KMS-11 (cell line): ENCODE measurements around the gene BRSK2.
"Not testable (repeated sequence)": the region's sequence is repeated elsewhere in the genome, so short reads cannot be mapped to it uniquely, and the experiment has no call there.

Experiments
- H2AFZ ChIP-seq: fragments of 200-600 bp; sonication (generic); 2 replicates; pipeline ENCODE4 v1.6.1; 2016; ENCODE audit warnings: antibody characterized with exemption, mixed run types, low read depth
- H3K27ac ChIP-seq: fragments of 200-600 bp; sonication (generic); 2 replicates; pipeline ENCODE4 v1.6.1; 2016; ENCODE audit warnings: mild to moderate bottlenecking, mixed run types
- H3K27me3 ChIP-seq: fragments of 200-600 bp; sonication (generic); 2 replicates; pipeline ENCODE4 v1.6.1; 2017; ENCODE audit warnings: mild to moderate bottlenecking, low read depth, mixed run types, moderate library complexity; ENCODE audit not compliant: insufficient read depth
- H3K36me3 ChIP-seq: fragments of 200-600 bp; sonication (generic); 2 replicates; pipeline ENCODE4 v1.6.1; 2017; ENCODE audit warnings: mild to moderate bottlenecking, mixed run types; ENCODE audit not compliant: insufficient read depth
- H3K4me1 ChIP-seq: fragments of 200-600 bp; sonication (generic); 2 replicates; pipeline ENCODE4 v1.6.1; 2016; ENCODE audit warnings: mild to moderate bottlenecking, low read depth, mixed run types; ENCODE audit not compliant: poor library complexity, severe bottlenecking
- H3K4me2 ChIP-seq: fragments of 200-600 bp; sonication (generic); 2 replicates; pipeline ENCODE4 v1.7.0; 2016; ENCODE audit warnings: mild to moderate bottlenecking, mixed run types
- H3K4me3 ChIP-seq: fragments of 200-600 bp; sonication (generic); IDR thresholded peaks from 2 replicates; pipeline ENCODE4 v1.6.1; 2017; ENCODE audit warnings: low read depth, low read length, mixed read lengths; ENCODE audit not compliant: insufficient read depth
- H3K79me2 ChIP-seq: fragments of 200-600 bp; sonication (generic); 2 replicates; pipeline ENCODE4 v1.6.1; 2016; ENCODE audit warnings: low read depth, mixed run types; ENCODE audit not compliant: insufficient read depth
- H3K9ac ChIP-seq: fragments of 200-600 bp; sonication (generic); 2 replicates; pipeline ENCODE4 v1.6.1; 2016; ENCODE audit warnings: mild to moderate bottlenecking, mixed run types
- H4K20me1 ChIP-seq: fragments of 200-600 bp; sonication (generic); 2 replicates; pipeline ENCODE4 v1.6.1; 2016; ENCODE audit warnings: mild to moderate bottlenecking, mixed run types; ENCODE audit not compliant: insufficient read depth
- TF ChIP-seq, protein P1 (sequence below): fragments of 200-600 bp; sonication (generic); conservative IDR thresholded peaks from 2 replicates; pipeline ENCODE4 v1.6.1; 2017; ENCODE audit warnings: low read depth, mild to moderate bottlenecking, antibody characterized with exemption, low read length, moderate library complexity, mixed read lengths

The BRSK2 gene

DNA sequence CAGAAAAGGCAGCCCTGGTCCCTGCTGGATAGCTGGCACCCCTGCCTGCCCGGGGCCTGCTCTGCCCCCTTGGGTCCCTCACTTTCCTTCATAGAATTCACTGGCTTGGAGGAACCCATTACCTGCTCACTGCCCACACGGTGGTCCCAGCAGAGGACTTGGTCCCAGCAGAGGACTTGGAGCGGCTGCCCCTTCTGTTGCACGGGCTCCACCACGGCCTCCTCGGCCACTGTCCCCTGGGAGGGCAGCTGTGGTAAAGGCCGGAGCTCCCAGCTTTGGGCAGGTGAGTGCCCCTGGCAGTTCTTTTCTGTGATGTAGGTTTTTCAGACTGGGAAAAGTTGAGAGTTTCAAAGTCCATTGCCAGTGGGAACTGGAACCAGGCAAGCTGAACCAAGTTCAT, 25.9 kb downstream of the BRSK2 start:
- no peak overlapping the region for H2AFZ ChIP-seq
- H3K36me3 ChIP-seq = no peaks in the 10 kb centered on the region
- no peak overlapping the region for H3K9ac ChIP-seq
- no peaks in the 10 kb centered on the region for H3K4me1 ChIP-seq
- H3K27me3 ChIP-seq = peaks cover 8% of the 10 kb centered on the region
- H3K4me2 ChIP-seq = no peak overlapping the region
- H3K27ac ChIP-seq = no peak overlapping the region
- H3K79me2 ChIP-seq = no peaks in the 10 kb centered on the region
- no peaks in the 10 kb centered on the region for H4K20me1 ChIP-seq
- H3K4me3 ChIP-seq = no peak overlapping the region
- TF ChIP-seq, protein P1, sequence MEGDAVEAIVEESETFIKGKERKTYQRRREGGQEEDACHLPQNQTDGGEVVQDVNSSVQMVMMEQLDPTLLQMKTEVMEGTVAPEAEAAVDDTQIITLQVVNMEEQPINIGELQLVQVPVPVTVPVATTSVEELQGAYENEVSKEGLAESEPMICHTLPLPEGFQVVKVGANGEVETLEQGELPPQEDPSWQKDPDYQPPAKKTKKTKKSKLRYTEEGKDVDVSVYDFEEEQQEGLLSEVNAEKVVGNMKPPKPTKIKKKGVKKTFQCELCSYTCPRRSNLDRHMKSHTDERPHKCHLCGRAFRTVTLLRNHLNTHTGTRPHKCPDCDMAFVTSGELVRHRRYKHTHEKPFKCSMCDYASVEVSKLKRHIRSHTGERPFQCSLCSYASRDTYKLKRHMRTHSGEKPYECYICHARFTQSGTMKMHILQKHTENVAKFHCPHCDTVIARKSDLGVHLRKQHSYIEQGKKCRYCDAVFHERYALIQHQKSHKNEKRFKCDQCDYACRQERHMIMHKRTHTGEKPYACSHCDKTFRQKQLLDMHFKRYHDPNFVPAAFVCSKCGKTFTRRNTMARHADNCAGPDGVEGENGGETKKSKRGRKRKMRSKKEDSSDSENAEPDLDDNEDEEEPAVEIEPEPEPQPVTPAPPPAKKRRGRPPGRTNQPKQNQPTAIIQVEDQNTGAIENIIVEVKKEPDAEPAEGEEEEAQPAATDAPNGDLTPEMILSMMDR = no peak

GRCh38 chr11:1418192-1418795, 28.6 kb downstream of the BRSK2 start:
- H3K4me2 ChIP-seq, H3K27ac ChIP-seq: not testable (repeated sequence)

GRCh38 chr11:1419811-1420210, 30.1 kb downstream of the BRSK2 start:
- TF ChIP-seq, protein P1 = no peak
- Histone ChIP-seq H3K9ac (no peak overlapping the region), H3K4me3 (no peak overlapping the region)

More at GRCh38 chr11:1418192-1418795, 28.6 kb downstream of the BRSK2 start:
- H3K9ac ChIP-seq, H4K20me1 ChIP-seq, H3K4me3 ChIP-seq, H3K79me2 ChIP-seq, H3K36me3 ChIP-seq, H2AFZ ChIP-seq, H3K4me1 ChIP-seq: not testable (repeated sequence)
- H3K27me3 ChIP-seq = peaks cover 11% of the 10 kb centered on the region

GRCh38 chr11:1421291-1421690, 31.6 kb downstream of the BRSK2 start:
- no peak overlapping the region for H3K27ac ChIP-seq
- peaks cover 15% of the 10 kb centered on the region; the same call in 1 of the 2 replicates for H3K27me3 ChIP-seq
- H3K4me1 ChIP-seq = no peaks in the 10 kb centered on the region
- H4K20me1 ChIP-seq = no peaks in the 10 kb centered on the region
- H3K4me3 ChIP-seq = no peak overlapping the region
- H3K36me3 ChIP-seq = no peaks in the 10 kb centered on the region
- no peak overlapping the region for H3K9ac ChIP-seq
- no peaks in the 10 kb centered on the region for H3K79me2 ChIP-seq
- no peak overlapping the region for H3K4me2 ChIP-seq
- TF ChIP-seq, protein P1 = no peak
- no peak overlapping the region for H2AFZ ChIP-seq

More at GRCh38 chr11:1419811-1420210, 30.1 kb downstream of the BRSK2 start:
- H3K36me3 ChIP-seq = no peaks in the 10 kb centered on the region
- no peak overlapping the region for H3K27ac ChIP-seq
- no peaks in the 10 kb centered on the region for H3K79me2 ChIP-seq
- no peak overlapping the region for H2AFZ ChIP-seq
- no peaks in the 10 kb centered on the region for H3K4me1 ChIP-seq
- no peaks in the 10 kb centered on the region for H4K20me1 ChIP-seq
- H3K27me3 ChIP-seq = peaks cover 8% of the 10 kb centered on the region; the same call in 1 of the 2 replicates
- no peak overlapping the region for H3K4me2 ChIP-seq

DNA sequence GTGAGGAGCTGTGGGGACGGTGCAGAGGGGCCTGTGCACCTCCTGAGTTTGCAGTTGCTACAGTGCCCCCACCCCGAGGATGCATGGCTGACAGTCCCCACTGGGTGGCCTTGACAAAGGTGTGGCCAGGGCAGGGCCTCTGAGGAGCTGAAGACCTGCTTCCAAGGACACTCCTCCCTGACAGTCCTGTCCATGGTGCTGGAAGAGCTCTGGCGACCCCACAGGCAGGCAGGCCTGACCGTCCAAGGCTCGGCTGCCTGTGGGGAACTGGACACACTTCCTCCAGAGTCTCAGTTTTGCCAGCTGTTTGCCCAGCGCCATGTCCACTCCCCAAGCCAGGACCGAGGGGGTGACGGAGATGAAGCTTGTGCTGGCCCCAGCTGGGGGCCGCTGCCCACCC, 32.7 kb downstream of the BRSK2 start:
- Histone ChIP-seq H4K20me1 (no peaks in the 10 kb centered on the region), H3K9ac (no peak overlapping the region), H3K36me3 (no peaks in the 10 kb centered on the region), H3K4me3 (no peak overlapping the region), H3K27me3 (peaks cover 17% of the 10 kb centered on the region; the same call in 1 of the 2 replicates), H2AFZ (no peak overlapping the region), H3K27ac (no peak overlapping the region), H3K4me1 (no peaks in the 10 kb centered on the region), H3K4me2 (no peak overlapping the region), H3K79me2 (no peaks in the 10 kb centered on the region)
- TF ChIP-seq, protein P1 = no peak
